ENCODE results near the gene ZNF133. TPM values are rescaled to one million over a fixed set of nuclear protein-coding genes. Genes with fewer than 3 reads are reported as not detected.
A peak's percentile ranks its signal among the peaks of the same experiment; 100 is the strongest.
"Not testable (repeated sequence)": the region's sequence is repeated elsewhere in the genome, so short reads cannot be mapped to it uniquely, and the experiment has no call there.

ZNF133 gene
- total and polyA plus RNA-seq, 2 donors (not counting 3 experiments of a cell fraction or from before 2014, with no cell fraction given), result 11.1 to 13.8 TPM

DNA sequence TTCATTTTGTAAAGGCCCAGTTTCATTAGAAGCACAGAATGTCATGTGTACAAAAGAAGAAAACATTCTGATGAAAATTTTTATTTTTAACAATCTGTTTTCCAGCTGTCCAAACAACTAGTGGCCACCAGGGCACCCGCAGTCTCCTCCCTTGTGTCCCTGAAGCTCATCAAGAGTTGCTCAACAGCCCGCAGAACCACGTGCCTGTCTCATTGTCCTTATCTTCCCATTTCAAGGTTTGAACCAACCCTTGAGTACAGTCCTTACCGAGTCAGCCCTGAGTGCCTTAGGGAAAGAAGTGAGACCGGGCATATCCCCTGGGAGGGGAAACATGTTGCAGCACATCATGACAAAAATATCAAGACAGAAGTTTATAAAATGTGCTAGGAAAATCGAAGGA is 15.9 kb upstream of the ZNF133 start:
- Histone ChIP-seq H3K4me3 (replicated peaks in 1 of 3; ENCODE audit: insufficient read depth in 1 of 3, low read depth in 1 of 3, low read length in 3 of 3) (no peak overlapping the region), H3K79me2 (ENCODE audit: control insufficient read depth, insufficient read depth, low read length) (no peaks in the 10 kb centered on the region), H2AFZ (ENCODE audit: low read depth, low read length) (no peak overlapping the region), H3K27me3 (ENCODE audit: control insufficient read depth in 2 of 2, insufficient read depth in 2 of 2, low read length in 2 of 2) (peaks cover 6 to 11% of the 10 kb centered on the region in 2 experiments), H3K36me3 (ENCODE audit: control insufficient read depth in 2 of 2, extremely low read depth in 1 of 2, insufficient read depth in 2 of 2, low read length in 2 of 2) (no peaks in the 10 kb centered on the region), H3K9ac (replicated peaks; ENCODE audit: extremely low read depth, insufficient read depth, low read length) (no peak overlapping the region), H3K27ac (ENCODE audit: insufficient read depth, low read depth, low read length) (no peak overlapping the region), H3K4me2 (ENCODE audit: insufficient read depth, low read length) (no peak overlapping the region), H4K20me1 (replicated peaks; ENCODE audit: control insufficient read depth, extremely low read depth, insufficient read depth, low read length) (no peaks in the 10 kb centered on the region), H3K9me3 (replicated peaks; ENCODE audit: control insufficient read depth, insufficient read depth, low read length) (no peaks in the 10 kb centered on the region), H3K9me1 (replicated peaks; ENCODE audit: control insufficient read depth, extremely low read depth, insufficient read depth, low read length) (no peaks in the 10 kb centered on the region), H3K4me1 (ENCODE audit: control insufficient read depth, extremely low read depth, insufficient read depth, low read length) (no peaks in the 10 kb centered on the region)
- dilution Hi-C loops (cut with MboI; ENCODE audit: extremely low pct_ligation_motif_present, low sequenced_read_pairs), result no loop called here
- BruUV-seq (replicated peaks), result no TSS peak
- no peak for DNase-seq (ENCODE audit: low read depth, low spot score)
- no peak for FAIRE-seq
- TF ChIP-seq POLR2A (IDR thresholded peaks at IDR 0.05; ENCODE audit: low read depth, low read length), result no peak
- TF ChIP-seq, protein P1, sequence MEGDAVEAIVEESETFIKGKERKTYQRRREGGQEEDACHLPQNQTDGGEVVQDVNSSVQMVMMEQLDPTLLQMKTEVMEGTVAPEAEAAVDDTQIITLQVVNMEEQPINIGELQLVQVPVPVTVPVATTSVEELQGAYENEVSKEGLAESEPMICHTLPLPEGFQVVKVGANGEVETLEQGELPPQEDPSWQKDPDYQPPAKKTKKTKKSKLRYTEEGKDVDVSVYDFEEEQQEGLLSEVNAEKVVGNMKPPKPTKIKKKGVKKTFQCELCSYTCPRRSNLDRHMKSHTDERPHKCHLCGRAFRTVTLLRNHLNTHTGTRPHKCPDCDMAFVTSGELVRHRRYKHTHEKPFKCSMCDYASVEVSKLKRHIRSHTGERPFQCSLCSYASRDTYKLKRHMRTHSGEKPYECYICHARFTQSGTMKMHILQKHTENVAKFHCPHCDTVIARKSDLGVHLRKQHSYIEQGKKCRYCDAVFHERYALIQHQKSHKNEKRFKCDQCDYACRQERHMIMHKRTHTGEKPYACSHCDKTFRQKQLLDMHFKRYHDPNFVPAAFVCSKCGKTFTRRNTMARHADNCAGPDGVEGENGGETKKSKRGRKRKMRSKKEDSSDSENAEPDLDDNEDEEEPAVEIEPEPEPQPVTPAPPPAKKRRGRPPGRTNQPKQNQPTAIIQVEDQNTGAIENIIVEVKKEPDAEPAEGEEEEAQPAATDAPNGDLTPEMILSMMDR (IDR thresholded peaks at IDR 0.05; ENCODE audit: extremely low read depth in 1 of 2, insufficient read depth in 1 of 2, low read depth in 1 of 2, low read length in 2 of 2), result peak in 1 of 2 donors; percentile 2
- intact Hi-C loops (cut with micrococcal nuclease), result no loop called here
- POLR2A ChIA-PET, result no interaction called here
- CTCF ChIA-PET, result interaction anchor here (0.7 kb wide), 2 partner anchors 13 to 1471 kb away, joined by 3 read pairs; no protein-coding TSS in a partner anchor

DNA sequence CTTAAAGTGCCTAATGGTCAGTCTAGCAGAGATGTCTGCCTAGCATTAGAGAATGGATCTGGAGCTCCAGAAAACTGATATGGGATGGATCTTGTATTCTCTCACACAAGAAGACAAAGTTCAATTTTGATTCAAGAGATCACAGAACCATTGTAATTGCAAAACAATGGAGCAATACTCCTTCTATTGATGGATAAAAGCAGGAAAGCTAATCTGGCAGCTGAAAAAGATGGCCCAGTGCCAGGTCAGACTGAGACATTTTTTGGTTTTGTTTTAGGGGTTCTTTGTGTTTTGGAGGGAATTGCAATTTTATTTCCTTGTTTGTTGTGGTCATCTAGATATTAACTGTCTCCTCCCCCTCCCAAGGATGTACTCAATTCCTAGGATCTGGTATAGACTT is 14.6 kb upstream of the ZNF133 start:
- Histone ChIP-seq H3K27ac (ENCODE audit: insufficient read depth, low read depth, low read length) (no peak overlapping the region), H3K4me2 (ENCODE audit: insufficient read depth, low read length) (no peak overlapping the region), H3K79me2 (ENCODE audit: control insufficient read depth, insufficient read depth, low read length) (no peaks in the 10 kb centered on the region), H3K9me1 (replicated peaks; ENCODE audit: control insufficient read depth, extremely low read depth, insufficient read depth, low read length) (no peaks in the 10 kb centered on the region), H3K36me3 (ENCODE audit: control insufficient read depth in 2 of 2, extremely low read depth in 1 of 2, insufficient read depth in 2 of 2, low read length in 2 of 2) (no peaks in the 10 kb centered on the region), H2AFZ (ENCODE audit: low read depth, low read length) (no peak overlapping the region), H3K9ac (replicated peaks; ENCODE audit: extremely low read depth, insufficient read depth, low read length) (no peak overlapping the region), H3K9me3 (replicated peaks; ENCODE audit: control insufficient read depth, insufficient read depth, low read length) (no peaks in the 10 kb centered on the region), H3K27me3 (ENCODE audit: control insufficient read depth in 2 of 2, insufficient read depth in 2 of 2, low read length in 2 of 2) (peaks cover 6 to 11% of the 10 kb centered on the region in 2 experiments), H4K20me1 (replicated peaks; ENCODE audit: control insufficient read depth, extremely low read depth, insufficient read depth, low read length) (no peaks in the 10 kb centered on the region), H3K4me1 (ENCODE audit: control insufficient read depth, extremely low read depth, insufficient read depth, low read length) (no peaks in the 10 kb centered on the region), H3K4me3 (replicated peaks in 1 of 3; ENCODE audit: insufficient read depth in 1 of 3, low read depth in 1 of 3, low read length in 3 of 3) (no peak overlapping the region)
- dilution Hi-C loops (cut with MboI; ENCODE audit: extremely low pct_ligation_motif_present, low sequenced_read_pairs) (no loop called here), intact Hi-C loops (cut with micrococcal nuclease) (no loop called here)
- CTCF ChIA-PET, result no interaction called here
- BruUV-seq (replicated peaks), result no TSS peak
- FAIRE-seq (no peak), DNase-seq (ENCODE audit: low read depth, low spot score) (no peak)
- TF ChIP-seq GATA2 (IDR thresholded peaks at IDR 0.05; ENCODE audit: insufficient read depth, insufficient read length, low read depth, low read length) (no peak), EZH2 (IDR thresholded peaks at IDR 0.05; ENCODE audit: borderline replicate concordance, low read depth, low read length, severe bottlenecking) (no peak)
- TF ChIP-seq, protein P2, sequence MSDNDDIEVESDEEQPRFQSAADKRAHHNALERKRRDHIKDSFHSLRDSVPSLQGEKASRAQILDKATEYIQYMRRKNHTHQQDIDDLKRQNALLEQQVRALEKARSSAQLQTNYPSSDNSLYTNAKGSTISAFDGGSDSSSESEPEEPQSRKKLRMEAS (IDR thresholded peaks at IDR 0.05; ENCODE audit: insufficient read depth, insufficient read length), result no peak
- POLR2A ChIA-PET, result no interaction called here

DNA sequence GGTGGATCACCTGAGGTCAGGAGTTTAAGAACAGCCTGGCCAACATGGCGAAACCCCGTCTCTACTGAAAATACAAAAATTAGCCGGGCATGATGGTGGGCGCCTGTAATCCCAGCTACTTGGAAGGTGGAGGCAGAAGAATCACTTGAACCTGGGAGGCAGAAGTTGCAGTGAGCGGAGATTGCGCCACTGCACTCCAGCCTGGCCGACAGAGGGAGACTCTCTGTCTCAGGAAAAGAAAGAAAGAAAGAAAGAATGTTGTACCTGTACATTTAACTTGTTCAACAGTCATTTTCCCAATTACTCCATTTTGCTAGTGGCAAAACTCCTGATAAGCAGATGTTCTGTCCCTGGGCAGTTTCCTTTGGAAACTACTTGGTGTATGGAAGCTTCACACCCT is 12.4 kb upstream of the ZNF133 start:
- BruUV-seq (replicated peaks); H3K79me2 ChIP-seq (ENCODE audit: control insufficient read depth, insufficient read depth, low read length); H3K4me1 ChIP-seq (ENCODE audit: control insufficient read depth, extremely low read depth, insufficient read depth, low read length): not testable (repeated sequence)

More for the DNA sequence above, 12.4 kb upstream of the ZNF133 start:
- H3K9me3 ChIP-seq (replicated peaks; ENCODE audit: control insufficient read depth, insufficient read depth, low read length); H3K36me3 ChIP-seq (ENCODE audit: control insufficient read depth in 2 of 2, extremely low read depth in 1 of 2, insufficient read depth in 2 of 2, low read length in 2 of 2); H3K9me1 ChIP-seq (replicated peaks; ENCODE audit: control insufficient read depth, extremely low read depth, insufficient read depth, low read length); H3K4me3 ChIP-seq (replicated peaks in 1 of 3; ENCODE audit: insufficient read depth in 1 of 3, low read depth in 1 of 3, low read length in 3 of 3); DNase-seq (ENCODE audit: low read depth, low spot score); H2AFZ ChIP-seq (ENCODE audit: low read depth, low read length); H3K4me2 ChIP-seq (ENCODE audit: insufficient read depth, low read length); H4K20me1 ChIP-seq (replicated peaks; ENCODE audit: control insufficient read depth, extremely low read depth, insufficient read depth, low read length); H3K9ac ChIP-seq (replicated peaks; ENCODE audit: extremely low read depth, insufficient read depth, low read length); dilution Hi-C loops (cut with MboI; ENCODE audit: extremely low pct_ligation_motif_present, low sequenced_read_pairs); FAIRE-seq; H3K27ac ChIP-seq (ENCODE audit: insufficient read depth, low read depth, low read length): not testable (repeated sequence)
- intact Hi-C loops (cut with micrococcal nuclease), result loop anchor here (1.0 to 5.0 kb wide), 5 partner anchors 139 to 774 kb away; partner anchors contain the start of genes KAT14 and PET117
- CTCF ChIA-PET, result interaction anchor here (0.7 to 1.5 kb wide), 5 partner anchors 9 to 208 kb away, joined by 3 to 6 read pairs (median 3); partner anchors contain the start of genes KAT14 and PET117
- H3K27me3 ChIP-seq (ENCODE audit: control insufficient read depth in 2 of 2, insufficient read depth in 2 of 2, low read length in 2 of 2), result peaks cover 13 to 16% of the 10 kb centered on the region in 2 experiments
- POLR2A ChIA-PET, result interaction anchor here (0.6 kb wide), 1 partner anchor 279 kb away, joined by 3 read pairs; no protein-coding TSS in a partner anchor

All from endothelial cell of umbilical vein (primary cell).